ENCODE results near the gene SDK2. TPM values are rescaled to one million over a fixed set of nuclear protein-coding genes. Genes with fewer than 3 reads are reported as not detected.

Gene SDK2
- polyA plus RNA-seq, 1 of the 3 experiments (the other 2 are of a cell fraction), result 0.02 TPM

DNA sequence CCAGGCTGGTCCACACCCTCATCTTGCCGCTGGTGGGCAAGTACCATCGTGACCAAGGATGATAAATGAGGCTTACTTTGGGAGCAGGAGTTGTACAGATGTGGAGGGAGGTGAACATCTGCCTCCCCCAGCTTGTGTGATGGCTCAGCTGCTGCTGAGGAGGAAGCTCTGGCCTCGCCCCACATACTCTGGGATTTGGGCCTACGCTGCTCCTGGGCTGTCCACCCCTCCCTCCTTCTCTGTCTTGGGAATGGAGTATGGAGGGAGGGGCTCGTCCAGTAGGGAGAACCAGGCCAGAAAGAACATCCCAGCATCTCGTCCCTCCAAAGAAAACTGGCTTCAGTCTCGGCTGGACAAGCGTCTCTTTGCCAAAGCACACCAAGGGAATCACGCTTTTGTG is 197.6 kb downstream of the SDK2 start:
- CTCF ChIA-PET, result interaction anchor here (0.9 to 6.1 kb wide), 5 partner anchors 16 to 264 kb away, joined by 3 to 49 read pairs (median 3); no protein-coding TSS in a partner anchor
- Histone ChIP-seq H3K4me2 (no peak overlapping the region), H3K27me3 (ENCODE audit: insufficient read depth) (no peaks in the 10 kb centered on the region), H3K79me2 (ENCODE audit: insufficient read depth) (no peaks in the 10 kb centered on the region), H3K9me3 (no peaks in the 10 kb centered on the region), H3K9ac (no peak overlapping the region), H3K4me3 (ENCODE audit: low read depth in 2 of 2, low read length in 1 of 2) (no peak overlapping the region), H3K36me3 (replicated peaks in 1 of 2; ENCODE audit: control insufficient read depth in 1 of 2, insufficient read depth in 2 of 2, low read length in 1 of 2) (no peaks in the 10 kb centered on the region), H3K27ac (ENCODE audit: low read depth in 2 of 2, low read length in 1 of 2) (no peak overlapping the region), H2AFZ (ENCODE audit: low read depth) (no peak overlapping the region), H4K20me1 (ENCODE audit: insufficient read depth) (no peaks in the 10 kb centered on the region), H3F3A (replicated peaks; ENCODE audit: insufficient read depth) (no peaks in the 10 kb centered on the region), H3K9me2 (no peaks in the 10 kb centered on the region), H3K4me1 (ENCODE audit: control insufficient read depth in 1 of 2, insufficient read depth in 2 of 2, low read depth in 1 of 2, low read length in 1 of 2) (peaks cover 0 to 6% of the 10 kb centered on the region in 2 experiments; a peak in 1 of 4 replicates)
- TF ChIP-seq SIN3A (IDR thresholded peaks at IDR 0.05; ENCODE audit: borderline replicate concordance, low read depth, low read length), result no peak
- no peak for TF ChIP-seq ELF1 (IDR thresholded peaks at IDR 0.05)
- no peak for TF ChIP-seq EP300 (IDR thresholded peaks at IDR 0.05; ENCODE audit: borderline replicate concordance in 1 of 2, low read depth in 1 of 2, low read length in 1 of 2)
- TF ChIP-seq TAF1 (IDR thresholded peaks at IDR 0.05; ENCODE audit: borderline replicate concordance, low read depth, low read length), result no peak
- no peak for TF ChIP-seq NFIC (IDR thresholded peaks at IDR 0.05; ENCODE audit: borderline replicate concordance)
- no peak for DNase-seq
- WGBS (ENCODE audit: low lambda C conversion rate), result 42% methylated on average over 9 of the region's 9 CpGs
- POLR2A ChIA-PET, result no interaction called here

DNA sequence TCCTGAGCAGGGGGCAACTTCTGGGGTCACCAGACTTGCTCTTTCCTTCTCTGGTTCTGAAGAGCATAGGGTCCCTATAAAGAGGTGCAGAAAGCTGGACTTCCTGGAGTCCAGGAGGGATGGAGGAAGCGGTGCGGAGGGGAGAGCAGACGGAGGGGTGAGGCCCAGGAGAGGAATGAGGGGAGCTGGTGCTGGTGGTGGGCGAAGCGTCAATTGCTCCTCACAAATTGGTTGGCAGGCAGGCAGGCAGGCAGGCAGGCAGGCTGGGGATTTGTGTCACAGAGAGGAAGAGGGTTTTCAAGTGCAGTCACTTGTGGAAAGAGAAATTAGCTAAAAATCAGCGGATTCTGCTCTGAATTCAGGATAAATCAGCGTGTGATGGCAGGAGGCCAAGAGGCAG is 198.8 kb downstream of the SDK2 start:
- no peak for DNase-seq
- ChIA-PET POLR2A (no interaction called here), CTCF (interaction anchor here (0.9 to 6.1 kb wide), 4 partner anchors 11 to 150 kb away, joined by 4 to 49 read pairs (median 4); no protein-coding TSS in a partner anchor)
- Histone ChIP-seq H3K4me3 (ENCODE audit: low read depth in 2 of 2, low read length in 1 of 2) (no peak overlapping the region), H3K4me1 (ENCODE audit: control insufficient read depth in 1 of 2, insufficient read depth in 2 of 2, low read depth in 1 of 2, low read length in 1 of 2) (no peaks in the 10 kb centered on the region), H3K27me3 (ENCODE audit: insufficient read depth) (no peaks in the 10 kb centered on the region), H3K9me2 (no peaks in the 10 kb centered on the region), H3F3A (replicated peaks; ENCODE audit: insufficient read depth) (no peaks in the 10 kb centered on the region), H3K9me3 (no peaks in the 10 kb centered on the region), H3K4me2 (no peak overlapping the region), H3K36me3 (replicated peaks in 1 of 2; ENCODE audit: control insufficient read depth in 1 of 2, insufficient read depth in 2 of 2, low read length in 1 of 2) (no peaks in the 10 kb centered on the region), H3K9ac (no peak overlapping the region), H2AFZ (ENCODE audit: low read depth) (no peak overlapping the region), H3K79me2 (ENCODE audit: insufficient read depth) (no peaks in the 10 kb centered on the region), H4K20me1 (ENCODE audit: insufficient read depth) (no peaks in the 10 kb centered on the region), H3K27ac (ENCODE audit: low read depth in 2 of 2, low read length in 1 of 2) (no peak overlapping the region)
- 67% methylated on average over 7 of the region's 7 CpGs for WGBS (ENCODE audit: low lambda C conversion rate)
- TF ChIP-seq NFIC (IDR thresholded peaks at IDR 0.05; ENCODE audit: borderline replicate concordance) (no peak), EP300 (IDR thresholded peaks at IDR 0.05; ENCODE audit: borderline replicate concordance in 1 of 2, low read depth in 1 of 2, low read length in 1 of 2) (no peak), RCOR1 (IDR thresholded peaks at IDR 0.05; ENCODE audit: low read length) (no peak), TAF1 (IDR thresholded peaks at IDR 0.05; ENCODE audit: borderline replicate concordance, low read depth, low read length) (no peak)

DNA sequence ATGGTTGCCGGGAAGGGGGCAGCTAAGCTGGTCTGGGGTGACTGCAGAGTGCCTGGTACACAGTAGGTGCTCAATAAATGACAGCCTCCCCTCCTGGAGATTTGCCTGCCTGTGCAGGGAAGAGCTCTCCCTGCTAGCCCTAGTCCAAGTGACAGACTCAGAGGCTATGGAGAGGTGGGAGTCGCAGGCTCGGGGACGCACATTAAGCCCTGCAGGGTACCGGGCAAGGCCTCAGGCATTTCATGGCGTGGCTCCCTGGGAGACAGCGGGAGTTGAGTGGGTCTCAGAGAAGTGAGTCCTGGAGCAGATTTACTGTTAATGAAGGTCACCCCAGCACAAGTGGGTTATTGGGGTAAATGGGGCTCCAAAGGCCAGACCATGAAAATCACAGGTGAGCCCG is 200.2 kb downstream of the SDK2 start:
- Histone ChIP-seq H3K9me3 (no peaks in the 10 kb centered on the region), H3K4me3 (ENCODE audit: low read depth in 2 of 2, low read length in 1 of 2) (no peak overlapping the region), H3K9ac (no peak overlapping the region), H4K20me1 (ENCODE audit: insufficient read depth) (no peaks in the 10 kb centered on the region), H2AFZ (ENCODE audit: low read depth) (no peak overlapping the region), H3K4me1 (ENCODE audit: control insufficient read depth in 1 of 2, insufficient read depth in 2 of 2, low read depth in 1 of 2, low read length in 1 of 2) (no peaks in the 10 kb centered on the region), H3F3A (replicated peaks; ENCODE audit: insufficient read depth) (no peaks in the 10 kb centered on the region), H3K4me2 (no peak overlapping the region), H3K27ac (ENCODE audit: low read depth in 2 of 2, low read length in 1 of 2) (no peak overlapping the region), H3K79me2 (ENCODE audit: insufficient read depth) (no peaks in the 10 kb centered on the region), H3K36me3 (replicated peaks in 1 of 2; ENCODE audit: control insufficient read depth in 1 of 2, insufficient read depth in 2 of 2, low read length in 1 of 2) (no peaks in the 10 kb centered on the region), H3K27me3 (ENCODE audit: insufficient read depth) (no peaks in the 10 kb centered on the region), H3K9me2 (no peaks in the 10 kb centered on the region)
- no peak for DNase-seq
- ChIA-PET POLR2A (no interaction called here), CTCF (interaction anchor here (0.8 to 6.1 kb wide), 5 partner anchors 10 to 152 kb away, joined by 3 to 49 read pairs (median 3); no protein-coding TSS in a partner anchor)
- 67% methylated on average over 8 of the region's 8 CpGs for WGBS (ENCODE audit: low lambda C conversion rate)
- TF ChIP-seq, protein P1, sequence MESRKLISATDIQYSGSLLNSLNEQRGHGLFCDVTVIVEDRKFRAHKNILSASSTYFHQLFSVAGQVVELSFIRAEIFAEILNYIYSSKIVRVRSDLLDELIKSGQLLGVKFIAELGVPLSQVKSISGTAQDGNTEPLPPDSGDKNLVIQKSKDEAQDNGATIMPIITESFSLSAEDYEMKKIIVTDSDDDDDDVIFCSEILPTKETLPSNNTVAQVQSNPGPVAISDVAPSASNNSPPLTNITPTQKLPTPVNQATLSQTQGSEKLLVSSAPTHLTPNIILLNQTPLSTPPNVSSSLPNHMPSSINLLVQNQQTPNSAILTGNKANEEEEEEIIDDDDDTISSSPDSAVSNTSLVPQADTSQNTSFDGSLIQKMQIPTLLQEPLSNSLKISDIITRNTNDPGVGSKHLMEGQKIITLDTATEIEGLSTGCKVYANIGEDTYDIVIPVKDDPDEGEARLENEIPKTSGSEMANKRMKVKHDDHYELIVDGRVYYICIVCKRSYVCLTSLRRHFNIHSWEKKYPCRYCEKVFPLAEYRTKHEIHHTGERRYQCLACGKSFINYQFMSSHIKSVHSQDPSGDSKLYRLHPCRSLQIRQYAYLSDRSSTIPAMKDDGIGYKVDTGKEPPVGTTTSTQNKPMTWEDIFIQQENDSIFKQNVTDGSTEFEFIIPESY (IDR thresholded peaks at IDR 0.05; ENCODE audit: borderline replicate concordance, low read depth), result no peak
- TF ChIP-seq RAD21 (IDR thresholded peaks at IDR 0.05; ENCODE audit: low read length) (no peak), GATA2 (CRISPR knock-in tag; IDR thresholded peaks at IDR 0.05) (no peak), RCOR1 (IDR thresholded peaks at IDR 0.05; ENCODE audit: low read length) (no peak), FOXM1 (IDR thresholded peaks at IDR 0.05; ENCODE audit: low read depth) (no peak), GABPA (IDR thresholded peaks at IDR 0.05; ENCODE audit: low read depth) (no peak), TCF12 (IDR thresholded peaks at IDR 0.05) (no peak), TEAD4 (IDR thresholded peaks at IDR 0.05; ENCODE audit: borderline replicate concordance, insufficient read depth) (no peak), CHD2 (IDR thresholded peaks at IDR 0.05; ENCODE audit: low read length, partially characterized antibody) (no peak), YY1 (IDR thresholded peaks at IDR 0.05; ENCODE audit: low read depth) (no peak), SMC3 (IDR thresholded peaks at IDR 0.05; ENCODE audit: low read depth, low read length) (no peak)
- TF ChIP-seq, protein P2, sequence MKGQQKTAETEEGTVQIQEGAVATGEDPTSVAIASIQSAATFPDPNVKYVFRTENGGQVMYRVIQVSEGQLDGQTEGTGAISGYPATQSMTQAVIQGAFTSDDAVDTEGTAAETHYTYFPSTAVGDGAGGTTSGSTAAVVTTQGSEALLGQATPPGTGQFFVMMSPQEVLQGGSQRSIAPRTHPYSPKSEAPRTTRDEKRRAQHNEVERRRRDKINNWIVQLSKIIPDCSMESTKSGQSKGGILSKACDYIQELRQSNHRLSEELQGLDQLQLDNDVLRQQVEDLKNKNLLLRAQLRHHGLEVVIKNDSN (IDR thresholded peaks at IDR 0.05; ENCODE audit: borderline replicate concordance, low read depth), result no peak
- TF ChIP-seq, protein P3, sequence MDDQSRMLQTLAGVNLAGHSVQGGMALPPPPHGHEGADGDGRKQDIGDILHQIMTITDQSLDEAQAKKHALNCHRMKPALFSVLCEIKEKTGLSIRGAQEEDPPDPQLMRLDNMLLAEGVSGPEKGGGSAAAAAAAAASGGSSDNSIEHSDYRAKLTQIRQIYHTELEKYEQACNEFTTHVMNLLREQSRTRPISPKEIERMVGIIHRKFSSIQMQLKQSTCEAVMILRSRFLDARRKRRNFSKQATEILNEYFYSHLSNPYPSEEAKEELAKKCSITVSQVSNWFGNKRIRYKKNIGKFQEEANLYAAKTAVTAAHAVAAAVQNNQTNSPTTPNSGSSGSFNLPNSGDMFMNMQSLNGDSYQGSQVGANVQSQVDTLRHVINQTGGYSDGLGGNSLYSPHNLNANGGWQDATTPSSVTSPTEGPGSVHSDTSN (IDR thresholded peaks at IDR 0.05), result no peak
- TF ChIP-seq, protein P4, sequence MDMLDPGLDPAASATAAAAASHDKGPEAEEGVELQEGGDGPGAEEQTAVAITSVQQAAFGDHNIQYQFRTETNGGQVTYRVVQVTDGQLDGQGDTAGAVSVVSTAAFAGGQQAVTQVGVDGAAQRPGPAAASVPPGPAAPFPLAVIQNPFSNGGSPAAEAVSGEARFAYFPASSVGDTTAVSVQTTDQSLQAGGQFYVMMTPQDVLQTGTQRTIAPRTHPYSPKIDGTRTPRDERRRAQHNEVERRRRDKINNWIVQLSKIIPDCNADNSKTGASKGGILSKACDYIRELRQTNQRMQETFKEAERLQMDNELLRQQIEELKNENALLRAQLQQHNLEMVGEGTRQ (IDR thresholded peaks at IDR 0.05; ENCODE audit: borderline replicate concordance, low read depth, low read length), result no peak
